Transverse colon (tissue), 4 donors: ENCODE results near the gene GRAP2. TPM values are rescaled to one million over a fixed set of nuclear protein-coding genes. Genes with fewer than 3 reads are reported as not detected.

Source experiments
- DNase-seq: peaks from one replicate; pipeline ENCODE4 v3.0.0-alpha.2; 2019
- H3K27ac ChIP-seq, 4 donors: fragments of 200-600 bp; sonication (generic); 2 replicates each; pipeline ENCODE4 v1.5.1; 2016 to 2018; ENCODE audit warnings: inconsistent platforms in 4 of 4
- H3K27me3 ChIP-seq: fragments of 200-600 bp; sonication (generic); 2 replicates; pipeline ENCODE4 v1.5.1; 2017; ENCODE audit warnings: inconsistent platforms
- H3K36me3 ChIP-seq, 4 donors: fragments of 200-600 bp; sonication (generic); 2 replicates each; pipeline ENCODE4 v1.5.1; 2017 to 2019; ENCODE audit warnings: inconsistent platforms in 4 of 4
- H3K4me1 ChIP-seq, 4 donors: fragments of 200-600 bp; sonication (generic); 2 replicates each; pipeline ENCODE4 v1.5.1; 2017 to 2020; ENCODE audit warnings: inconsistent platforms in 4 of 4
- H3K4me3 ChIP-seq, 4 donors: fragments of 200-600 bp; sonication (generic); 1 replicate in 1 of 4; 2 replicates in 3 of 4; pipeline versions ENCODE4 v1.5.1 to v1.6.1; 2017 to 2019; ENCODE audit warnings: inconsistent platforms in 4 of 4
- H3K9me3 ChIP-seq, 2 donors: fragments of 200-600 bp; sonication (generic); 2 replicates each; pipeline ENCODE4 v1.5.1; 2017 to 2019; ENCODE audit warnings: inconsistent platforms in 2 of 2
- CTCF ChIP-seq, 5 experiments: fragments of 200-600 bp in 3 of 5; fragments of 450-650 bp in 2 of 5; sonication (generic) in 3 of 5; IDR thresholded peaks; 1 replicate in 2 of 5; 2 replicates in 3 of 5; pipeline ENCODE4 v1.5.1; 2016 to 2017; ENCODE audit warnings: antibody characterized with exemption in 5 of 5, inconsistent platforms in 3 of 5, mild to moderate bottlenecking in 2 of 5, moderate library complexity in 1 of 5
- EP300 ChIP-seq: sonication (generic); formaldehyde crosslinking; IDR thresholded peaks from one replicate; pipeline ENCODE4 v1.6.1; 2017; ENCODE audit warnings: antibody characterized with exemption, low read depth
- POLR2A ChIP-seq: fragments of 450-650 bp; IDR thresholded peaks from one replicate; pipeline ENCODE4 v1.6.1; 2016; ENCODE audit warnings: antibody characterized with exemption, mild to moderate bottlenecking, moderate library complexity
- POLR2AphosphoS5 ChIP-seq, 3 donors: sonication (generic); formaldehyde crosslinking; IDR thresholded peaks; one replicate each; pipeline ENCODE4 v1.6.1; 2016; ENCODE audit warnings: antibody characterized with exemption in 3 of 3
- WGBS, 2 donors: methylation state at CpG; one replicate each; pipeline ENCODE4 v1.1.5; 2018; ENCODE audit warnings: low coverage in 1 of 2; 5-methylcytosine and 5-hydroxymethylcytosine counted together
- in situ Hi-C, 4 donors: fragments of 200-750 bp; cut with MboI; loops; one replicate each; pipeline versions ENCODE4 v1.15.0 to v1.15.1; 2017; ENCODE audit warnings: low sequenced_read_pairs in 3 of 4, low pct_ligation_motif_present in 1 of 4, low pct_unique_long_range_greater_than_20kb in 1 of 4
- intact Hi-C: fragments of 100-400 bp; cut with DNase I; formaldehyde crosslinking; loops from one replicate; pipeline ENCODE4 v1.15.1; 2023; ENCODE audit warnings: low total_unique reads
- total RNA-seq, 4 donors: library from RNA; depleted of rRNA; stranded (reverse); fragments of >200 nt; gene quantifications; one replicate each; pipeline ENCODE4 v1.1.0, GENCODE V29; 2016

The GRAP2 gene
- total RNA-seq, 4 donors from 2014 or later, result 0.60 to 28.4 (median 4.9) TPM

DNA sequence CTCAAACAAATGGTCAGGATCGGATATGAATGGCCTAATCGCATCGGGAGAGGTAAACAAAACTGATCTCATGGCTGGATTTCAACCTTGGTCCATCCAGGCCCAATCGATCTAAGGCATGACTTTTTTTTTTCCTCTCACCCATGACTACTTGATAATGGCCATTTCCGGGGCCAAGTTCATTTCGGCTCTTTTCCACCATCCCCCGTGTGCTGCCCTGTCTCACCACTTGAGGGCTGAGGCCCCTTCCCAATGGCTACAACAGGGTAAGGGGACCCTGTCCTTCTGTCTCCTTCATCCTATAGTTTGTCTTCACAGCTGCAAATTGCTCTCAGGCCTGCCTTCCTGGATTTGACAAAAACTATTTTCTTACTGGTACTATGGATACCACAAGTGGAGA, 26.7 kb downstream of the GRAP2 start:
- Histone ChIP-seq H3K27me3 (peaks cover 9% of the 10 kb centered on the region), H3K9me3 (no peaks in the 10 kb centered on the region), H3K36me3 (no peaks in the 10 kb centered on the region), H3K27ac (peak overlapping the region in 1 of 4 donors; percentile 18), H3K4me1 (peaks cover 0 to 29% (median 7%) of the 10 kb centered on the region in 4 donors), H3K4me3 (no peak overlapping the region)
- intact Hi-C loops (no loop called here), in situ Hi-C loops (no loop called here)
- WGBS, 2 donors, result 25 to 67% methylated on average over 6 to 7 of the region's 7 CpGs
- no peak for TF ChIP-seq CTCF (IDR thresholded peaks at IDR 0.05)
- no peak for TF ChIP-seq EP300
- TF ChIP-seq POLR2AphosphoS5 (IDR thresholded peaks at IDR 0.05), result no peak
- no peak for TF ChIP-seq POLR2A
- DNase-seq, result no peak

GRCh38 chr22:39928536-39929520, 27.9 kb downstream of the GRAP2 start:
- H3K27me3 ChIP-seq, result peaks cover 11% of the 10 kb centered on the region
- no peak for DNase-seq
- in situ Hi-C loops (no loop called here), intact Hi-C loops (no loop called here)
- H3K9me3 ChIP-seq, result no peaks in the 10 kb centered on the region
- no peak overlapping the region for H3K4me3 ChIP-seq
- WGBS, 2 donors, result 25 to 62% methylated on average over 3 to 4 of the region's 4 CpGs
- H3K4me1 ChIP-seq, result peaks cover 0 to 29% (median 7%) of the 10 kb centered on the region in 4 donors
- H3K27ac ChIP-seq, result peak overlapping the region in 1 of 4 donors; percentile 34
- H3K36me3 ChIP-seq, result no peaks in the 10 kb centered on the region
- TF ChIP-seq POLR2AphosphoS5 (IDR thresholded peaks at IDR 0.05) (no peak), EP300 (no peak), CTCF (IDR thresholded peaks at IDR 0.05) (no peak), POLR2A (no peak)

DNA sequence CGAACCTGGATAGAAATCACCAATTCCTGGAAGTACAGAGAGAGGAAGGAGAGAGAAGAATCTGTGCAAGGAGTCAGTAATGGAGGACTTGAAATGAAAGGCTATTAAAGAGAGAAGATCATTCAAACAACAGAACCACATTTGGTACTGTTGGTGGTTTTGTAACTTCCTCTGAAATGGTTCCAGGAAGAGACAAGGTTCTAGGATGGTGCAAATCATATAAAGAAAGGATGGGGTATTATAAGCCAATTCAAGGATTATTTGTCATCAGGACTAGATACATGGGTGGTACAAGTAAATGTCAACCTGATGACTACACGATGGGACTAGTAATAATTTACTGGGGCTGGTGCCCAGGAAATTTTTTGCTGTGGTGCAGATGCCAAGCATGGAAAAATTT, 30.4 kb downstream of the GRAP2 start:
- Histone ChIP-seq H3K36me3 (no peaks in the 10 kb centered on the region), H3K4me3 (no peak overlapping the region), H3K27me3 (peaks cover 17% of the 10 kb centered on the region), H3K27ac (no peak overlapping the region), H3K9me3 (no peaks in the 10 kb centered on the region), H3K4me1 (peaks cover 0 to 22% (median 7%) of the 10 kb centered on the region in 4 donors)
- WGBS, 2 donors, result 50 to 82% methylated on average over 2 of the region's 2 CpGs
- DNase-seq, result no peak
- TF ChIP-seq POLR2A (no peak), CTCF (IDR thresholded peaks at IDR 0.05) (no peak), POLR2AphosphoS5 (IDR thresholded peaks at IDR 0.05) (no peak), EP300 (no peak)
- intact Hi-C loops (no loop called here), in situ Hi-C loops (no loop called here)

GRCh38 chr22:39932166-39932565, 31.3 kb downstream of the GRAP2 start:
- in situ Hi-C loops (no loop called here), intact Hi-C loops (no loop called here)
- DNase-seq, result no peak
- WGBS, 2 donors, result 56 to 78% methylated on average over 2 of the region's 2 CpGs
- Histone ChIP-seq H3K27ac (no peak overlapping the region), H3K4me1 (peaks cover 0 to 18% (median 7%) of the 10 kb centered on the region in 4 donors), H3K36me3 (no peaks in the 10 kb centered on the region), H3K4me3 (no peak overlapping the region), H3K9me3 (no peaks in the 10 kb centered on the region), H3K27me3 (peaks cover 17% of the 10 kb centered on the region)
- no peak for TF ChIP-seq EP300
- no peak for TF ChIP-seq POLR2A
- TF ChIP-seq POLR2AphosphoS5 (IDR thresholded peaks at IDR 0.05), result no peak
- no peak for TF ChIP-seq CTCF (IDR thresholded peaks at IDR 0.05)
